ENCODE data around the gene TMPRSS4.

DNA sequence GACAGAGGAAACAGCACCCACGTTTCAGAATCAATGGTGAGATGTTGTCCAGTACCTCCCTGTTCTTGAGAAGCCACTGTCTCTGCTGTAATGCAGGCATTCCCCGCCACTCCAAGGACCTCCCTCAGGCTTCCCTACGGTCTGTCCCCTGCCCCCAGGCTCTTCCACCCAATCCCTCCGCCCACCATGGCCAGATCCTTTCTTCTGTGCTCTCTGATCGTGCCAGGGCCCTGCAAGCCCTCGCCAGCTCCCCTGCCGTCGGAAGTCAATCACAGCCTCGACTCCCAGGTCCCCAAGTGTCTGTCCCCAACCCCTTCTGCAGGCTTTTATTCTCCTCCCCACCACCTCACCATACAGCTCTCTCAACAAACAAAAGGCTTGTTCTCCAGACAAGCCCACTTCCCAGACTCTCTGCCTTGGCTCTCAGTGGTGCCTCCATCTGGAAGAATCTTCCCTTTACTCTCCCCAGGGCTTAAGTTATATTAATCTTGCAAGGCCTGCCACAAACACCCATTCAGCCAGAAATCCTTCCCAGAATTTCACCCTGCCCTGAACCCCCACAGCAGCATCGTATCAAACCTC lies 62.1 kb downstream of the TMPRSS4 start:
- TF ChIP-seq, protein P1, sequence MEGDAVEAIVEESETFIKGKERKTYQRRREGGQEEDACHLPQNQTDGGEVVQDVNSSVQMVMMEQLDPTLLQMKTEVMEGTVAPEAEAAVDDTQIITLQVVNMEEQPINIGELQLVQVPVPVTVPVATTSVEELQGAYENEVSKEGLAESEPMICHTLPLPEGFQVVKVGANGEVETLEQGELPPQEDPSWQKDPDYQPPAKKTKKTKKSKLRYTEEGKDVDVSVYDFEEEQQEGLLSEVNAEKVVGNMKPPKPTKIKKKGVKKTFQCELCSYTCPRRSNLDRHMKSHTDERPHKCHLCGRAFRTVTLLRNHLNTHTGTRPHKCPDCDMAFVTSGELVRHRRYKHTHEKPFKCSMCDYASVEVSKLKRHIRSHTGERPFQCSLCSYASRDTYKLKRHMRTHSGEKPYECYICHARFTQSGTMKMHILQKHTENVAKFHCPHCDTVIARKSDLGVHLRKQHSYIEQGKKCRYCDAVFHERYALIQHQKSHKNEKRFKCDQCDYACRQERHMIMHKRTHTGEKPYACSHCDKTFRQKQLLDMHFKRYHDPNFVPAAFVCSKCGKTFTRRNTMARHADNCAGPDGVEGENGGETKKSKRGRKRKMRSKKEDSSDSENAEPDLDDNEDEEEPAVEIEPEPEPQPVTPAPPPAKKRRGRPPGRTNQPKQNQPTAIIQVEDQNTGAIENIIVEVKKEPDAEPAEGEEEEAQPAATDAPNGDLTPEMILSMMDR (IDR thresholded peaks at IDR 0.05; ENCODE audit: insufficient read depth, low read depth, low read length) = no peak
- TF ChIP-seq EZH2 (IDR thresholded peaks at IDR 0.05; ENCODE audit: insufficient read depth, low read length) = no peak

Data from astrocyte (in vitro differentiated cells and primary cell).